Measurements from ENCODE around the gene RNF183.

The RNF183 gene

GRCh38 chr9:113341712-113342410 is 38.7 kb upstream of the RNF183 start:
- Histone ChIP-seq H3F3A (ENCODE audit: insufficient read depth, low read length) (no peaks in the 10 kb centered on the region), H3K27ac (ENCODE audit: low read length) (no peak overlapping the region), H3K9me3 (replicated peaks; ENCODE audit: insufficient read depth, low read length) (no peaks in the 10 kb centered on the region), H3K36me3 (replicated peaks; ENCODE audit: insufficient read depth, low read length) (no peaks in the 10 kb centered on the region), H3K4me3 (ENCODE audit: low read length) (no peak overlapping the region), H3K4me1 (ENCODE audit: low read length) (peaks cover 15% of the 10 kb centered on the region; the same call in 1 of the 2 replicates), H3K79me2 (ENCODE audit: low read length) (no peaks in the 10 kb centered on the region), H4K20me1 (ENCODE audit: insufficient read depth, low read length) (no peaks in the 10 kb centered on the region), H3K27me3 (replicated peaks; ENCODE audit: insufficient read depth, low read length) (no peaks in the 10 kb centered on the region), H3K9ac (ENCODE audit: low read length) (no peak overlapping the region), H3K9me2 (replicated peaks; ENCODE audit: insufficient read depth, low read length) (no peaks in the 10 kb centered on the region), H3K4me2 (ENCODE audit: low read depth, low read length) (no peak overlapping the region), H2AFZ (ENCODE audit: low read length) (no peak overlapping the region)
- no peak for TF ChIP-seq EZH2 (optimal IDR thresholded peaks at IDR 0.05; ENCODE audit: low read depth, low read length)
- TF ChIP-seq, protein P1, sequence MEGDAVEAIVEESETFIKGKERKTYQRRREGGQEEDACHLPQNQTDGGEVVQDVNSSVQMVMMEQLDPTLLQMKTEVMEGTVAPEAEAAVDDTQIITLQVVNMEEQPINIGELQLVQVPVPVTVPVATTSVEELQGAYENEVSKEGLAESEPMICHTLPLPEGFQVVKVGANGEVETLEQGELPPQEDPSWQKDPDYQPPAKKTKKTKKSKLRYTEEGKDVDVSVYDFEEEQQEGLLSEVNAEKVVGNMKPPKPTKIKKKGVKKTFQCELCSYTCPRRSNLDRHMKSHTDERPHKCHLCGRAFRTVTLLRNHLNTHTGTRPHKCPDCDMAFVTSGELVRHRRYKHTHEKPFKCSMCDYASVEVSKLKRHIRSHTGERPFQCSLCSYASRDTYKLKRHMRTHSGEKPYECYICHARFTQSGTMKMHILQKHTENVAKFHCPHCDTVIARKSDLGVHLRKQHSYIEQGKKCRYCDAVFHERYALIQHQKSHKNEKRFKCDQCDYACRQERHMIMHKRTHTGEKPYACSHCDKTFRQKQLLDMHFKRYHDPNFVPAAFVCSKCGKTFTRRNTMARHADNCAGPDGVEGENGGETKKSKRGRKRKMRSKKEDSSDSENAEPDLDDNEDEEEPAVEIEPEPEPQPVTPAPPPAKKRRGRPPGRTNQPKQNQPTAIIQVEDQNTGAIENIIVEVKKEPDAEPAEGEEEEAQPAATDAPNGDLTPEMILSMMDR (IDR thresholded peaks at IDR 0.05; ENCODE audit: low read length), result no peak
- TF ChIP-seq EZH2phosphoT487 (IDR thresholded peaks at IDR 0.05; ENCODE audit: low read length), result no peak
- no peak for DNase-seq

DNA sequence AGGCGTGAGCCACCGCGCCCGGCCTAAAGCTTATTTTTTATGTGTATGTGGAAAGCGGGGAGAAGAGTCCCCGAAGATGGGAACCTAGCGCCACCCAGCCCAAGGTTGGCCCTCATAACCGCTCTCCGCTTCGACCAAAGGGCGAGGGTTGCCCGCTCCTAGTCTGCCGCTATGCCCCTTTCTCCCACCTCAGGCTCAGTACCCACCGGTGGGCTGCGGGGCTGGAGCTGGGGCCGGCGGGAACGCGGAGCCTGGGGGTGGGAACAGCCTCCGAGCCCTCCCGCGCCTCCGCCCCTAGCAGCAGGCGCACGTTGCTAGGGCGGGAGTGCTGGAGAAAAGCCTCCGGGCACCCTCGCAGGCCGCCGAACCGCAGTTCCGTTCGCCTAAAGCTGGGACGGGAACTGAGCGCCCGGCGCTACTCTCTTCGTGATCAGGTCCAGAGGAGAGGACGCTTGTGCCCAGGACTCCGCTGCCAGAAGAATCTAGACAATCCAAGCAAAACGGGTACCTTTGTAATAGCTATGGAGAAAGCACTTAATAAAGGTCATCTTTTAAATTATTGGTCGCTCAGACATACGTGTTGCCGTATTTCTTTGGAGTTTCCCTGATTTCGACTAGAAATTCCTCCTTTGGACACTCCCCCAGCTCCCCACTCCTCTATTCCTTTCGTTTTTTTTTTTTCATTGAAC is 37.0 kb upstream of the RNF183 start, which contains the start of gene WDR31:
WDR31 (minus strand) TSS at position 265 of the 689 bp plus-strand sequence. CDS start 8,253 bp downstream, outside the sequence.
- peak within 1 kb of the TSS; percentile 88 for H3K4me3 ChIP-seq (ENCODE audit: low read length)
- H3K79me2 ChIP-seq (ENCODE audit: low read length), result no peaks in the 10 kb centered on the region
- H3K4me1 ChIP-seq (ENCODE audit: low read length), result peaks cover 15% of the 10 kb centered on the region; the same call in 1 of the 2 replicates
- H3K36me3 ChIP-seq (replicated peaks; ENCODE audit: insufficient read depth, low read length), result no peaks in the 10 kb centered on the region
- H3F3A ChIP-seq (ENCODE audit: insufficient read depth, low read length), result no peaks in the 10 kb centered on the region
- no peaks in the 10 kb centered on the region for H4K20me1 ChIP-seq (ENCODE audit: insufficient read depth, low read length)
- TF ChIP-seq EZH2phosphoT487 (IDR thresholded peaks at IDR 0.05; ENCODE audit: low read length) (no peak), EZH2 (optimal IDR thresholded peaks at IDR 0.05; ENCODE audit: low read depth, low read length) (no peak)
- TF ChIP-seq, protein P1 (IDR thresholded peaks at IDR 0.05; ENCODE audit: low read length), result no peak; the same call in 1 of the 2 replicates
- H3K9ac ChIP-seq (ENCODE audit: low read length), result peak within 1 kb of the TSS; percentile 66
- H3K27ac ChIP-seq (ENCODE audit: low read length), result peak within 1 kb of the TSS; percentile 28; the same call in 1 of the 2 replicates
- no peaks in the 10 kb centered on the region for H3K9me2 ChIP-seq (replicated peaks; ENCODE audit: insufficient read depth, low read length)
- no peaks in the 10 kb centered on the region for H3K27me3 ChIP-seq (replicated peaks; ENCODE audit: insufficient read depth, low read length)
- H3K4me2 ChIP-seq (ENCODE audit: low read depth, low read length), result peak within 1 kb of the TSS; percentile 100
- DNase-seq, result peak; percentile 82
- H2AFZ ChIP-seq (ENCODE audit: low read length), result peak within 1 kb of the TSS; percentile 97
- no peaks in the 10 kb centered on the region for H3K9me3 ChIP-seq (replicated peaks; ENCODE audit: insufficient read depth, low read length)

- H3F3A ChIP-seq (ENCODE audit: insufficient read depth, low read length), result no peaks in the 10 kb centered on the region
- no peaks in the 10 kb centered on the region for H4K20me1 ChIP-seq (ENCODE audit: insufficient read depth, low read length)
- no peak overlapping the region for H3K9ac ChIP-seq (ENCODE audit: low read length)
- H3K79me2 ChIP-seq (ENCODE audit: low read length), result no peaks in the 10 kb centered on the region
- H3K4me2 ChIP-seq (ENCODE audit: low read depth, low read length), result no peak overlapping the region
- no peak overlapping the region for H2AFZ ChIP-seq (ENCODE audit: low read length)
- no peaks in the 10 kb centered on the region for H3K9me2 ChIP-seq (replicated peaks; ENCODE audit: insufficient read depth, low read length)
- no peak for DNase-seq
- no peaks in the 10 kb centered on the region for H3K27me3 ChIP-seq (replicated peaks; ENCODE audit: insufficient read depth, low read length)
- TF ChIP-seq EZH2phosphoT487 (IDR thresholded peaks at IDR 0.05; ENCODE audit: low read length), result no peak
- TF ChIP-seq, protein P1 (IDR thresholded peaks at IDR 0.05; ENCODE audit: low read length), result no peak
- TF ChIP-seq EZH2 (optimal IDR thresholded peaks at IDR 0.05; ENCODE audit: low read depth, low read length), result no peak
- H3K9me3 ChIP-seq (replicated peaks; ENCODE audit: insufficient read depth, low read length), result no peaks in the 10 kb centered on the region
- no peak overlapping the region for H3K4me3 ChIP-seq (ENCODE audit: low read length)
- H3K4me1 ChIP-seq (ENCODE audit: low read length), result peaks cover 6% of the 10 kb centered on the region; the same call in 1 of the 2 replicates
- H3K36me3 ChIP-seq (replicated peaks; ENCODE audit: insufficient read depth, low read length), result no peaks in the 10 kb centered on the region
- no peak overlapping the region for H3K27ac ChIP-seq (ENCODE audit: low read length)
These were observed 34.5 kb upstream of the RNF183 start for GRCh38 chr9:113337714-113338113.
